Measurements from ENCODE around the gene TMEM37.

TMEM37 gene

DNA sequence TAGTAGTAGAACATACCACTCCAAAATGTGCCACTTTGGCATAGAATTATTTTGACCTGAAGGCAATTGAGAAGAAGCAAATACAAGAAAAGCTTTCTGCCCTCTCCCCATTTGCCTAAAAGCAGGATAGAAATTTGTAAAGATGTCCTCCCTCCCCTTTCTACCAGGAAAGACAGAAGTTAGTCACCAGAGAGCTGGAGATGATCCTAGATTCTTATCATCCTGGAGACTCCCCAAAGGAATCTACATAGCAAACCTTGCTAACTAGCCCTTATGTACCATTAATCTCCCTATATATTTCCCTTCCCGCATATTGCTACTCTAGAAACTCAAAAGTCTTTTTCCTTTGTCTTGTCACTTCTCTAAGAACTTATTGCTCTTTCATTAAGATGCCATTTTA lies 12.6 kb upstream of the TMEM37 start:
- DNase-seq (ENCODE audit: low read depth in 2 of 2), result no peak

DNA sequence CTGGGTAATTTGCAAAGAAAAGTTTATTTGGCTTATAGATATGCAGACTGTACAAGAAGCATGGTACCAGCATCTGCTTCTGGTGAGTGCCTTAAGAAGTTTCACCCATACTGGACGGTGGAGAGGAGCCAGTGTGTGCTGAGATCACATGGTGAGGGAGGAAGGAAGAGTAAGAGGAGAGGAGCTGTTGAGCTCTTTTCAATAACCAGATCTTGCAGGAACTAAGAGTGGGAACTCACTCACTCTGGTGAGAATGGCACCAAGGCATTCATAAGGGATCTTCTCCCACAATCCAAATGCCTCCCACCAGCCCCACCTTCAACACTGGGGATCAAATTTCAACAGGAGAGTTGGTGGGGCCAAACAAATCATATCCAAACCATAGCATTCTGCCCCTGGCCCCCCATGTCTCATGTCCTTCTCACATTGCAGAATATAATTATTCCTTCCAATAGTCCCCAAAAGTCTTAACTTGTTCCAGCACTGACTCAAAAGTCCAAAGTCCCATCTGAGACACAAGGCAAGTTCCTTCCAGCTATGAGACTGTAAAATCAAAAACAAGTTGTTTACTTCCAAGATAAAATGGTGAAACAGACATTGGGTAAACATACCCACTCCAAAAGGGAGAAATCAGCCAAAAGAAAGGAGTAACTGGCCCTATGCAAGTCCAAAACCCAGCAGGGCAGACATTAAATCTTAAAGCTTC lies 11.7 kb upstream of the TMEM37 start:
- no peak for DNase-seq (ENCODE audit: low read depth in 2 of 2)

DNA sequence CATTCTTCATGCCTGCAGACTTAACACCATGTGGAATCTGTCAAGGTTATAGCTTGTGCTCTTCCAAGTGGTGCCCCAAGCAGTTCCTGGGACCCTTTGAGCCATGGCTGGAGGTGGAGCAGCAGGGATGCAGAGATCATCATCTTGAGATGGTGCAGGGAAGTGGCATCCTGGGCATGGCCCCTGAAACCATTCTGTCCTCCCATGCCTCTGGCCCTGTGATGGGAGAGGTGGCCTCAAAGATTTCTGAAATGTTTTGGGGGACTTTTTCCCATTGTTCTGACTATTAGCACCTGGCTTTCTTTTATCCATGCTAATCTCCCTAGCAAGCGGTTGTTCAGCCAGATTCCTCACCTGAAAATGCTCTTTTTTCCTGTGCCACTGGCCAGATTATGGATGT lies 10.3 kb upstream of the TMEM37 start:
- no peak for DNase-seq (ENCODE audit: low read depth in 2 of 2)

DNA sequence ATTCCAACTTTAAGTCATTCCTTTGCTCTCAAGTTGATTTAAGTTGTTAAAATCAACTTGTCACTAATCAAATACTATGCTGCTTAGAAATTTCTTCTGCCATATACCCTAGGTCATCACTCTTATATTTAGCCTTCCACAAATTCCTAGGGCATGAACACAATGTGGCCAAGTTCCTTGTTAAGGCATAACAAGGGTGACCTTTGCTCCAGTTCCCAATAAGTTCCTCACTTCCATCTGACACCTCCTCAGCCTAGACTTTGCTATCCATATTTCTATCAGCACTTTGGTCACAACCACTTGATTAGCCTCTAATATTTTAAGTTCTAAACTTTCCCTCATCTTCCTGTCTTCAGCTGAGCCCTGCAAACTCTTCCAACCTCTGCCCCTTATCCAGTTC lies 9.9 kb upstream of the TMEM37 start:
- DNase-seq (ENCODE audit: low read depth in 2 of 2), result no peak

DNA sequence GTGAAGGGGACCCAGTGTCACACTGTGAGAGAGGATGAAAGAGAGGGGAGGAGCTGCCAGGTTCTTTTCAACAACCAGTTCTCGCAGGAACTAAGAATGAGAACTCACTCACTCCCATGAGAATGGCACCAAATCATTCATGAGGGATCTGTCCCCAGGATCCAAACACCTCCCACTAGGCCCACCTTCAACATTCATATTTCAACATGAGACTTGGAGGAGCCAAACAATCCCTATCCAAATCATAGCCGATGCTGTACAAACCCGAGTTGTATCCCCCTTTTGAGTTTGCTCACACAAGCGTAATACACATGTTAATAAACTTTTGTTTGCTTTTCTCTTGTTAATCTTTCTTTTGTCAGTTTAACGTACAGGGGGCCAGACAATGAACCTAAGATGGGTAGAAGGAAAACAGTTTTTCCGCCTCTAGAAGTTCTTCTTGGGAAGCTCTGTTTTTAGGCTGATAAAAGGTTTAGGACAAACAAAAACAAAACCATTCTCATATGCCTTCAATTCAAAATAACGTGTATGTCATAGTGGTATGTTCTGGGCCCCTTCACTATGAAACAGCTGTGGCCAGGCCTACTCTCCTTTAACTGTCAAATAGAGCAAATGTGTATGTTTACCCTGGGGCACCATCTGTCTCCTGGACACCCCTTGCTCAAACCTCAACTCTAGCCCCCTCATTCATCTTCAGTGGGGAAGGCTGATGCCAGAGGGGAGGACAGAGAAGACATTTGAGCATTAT lies 9.1 kb upstream of the TMEM37 start:
- DNase-seq (ENCODE audit: low read depth in 2 of 2), result no peak

DNA sequence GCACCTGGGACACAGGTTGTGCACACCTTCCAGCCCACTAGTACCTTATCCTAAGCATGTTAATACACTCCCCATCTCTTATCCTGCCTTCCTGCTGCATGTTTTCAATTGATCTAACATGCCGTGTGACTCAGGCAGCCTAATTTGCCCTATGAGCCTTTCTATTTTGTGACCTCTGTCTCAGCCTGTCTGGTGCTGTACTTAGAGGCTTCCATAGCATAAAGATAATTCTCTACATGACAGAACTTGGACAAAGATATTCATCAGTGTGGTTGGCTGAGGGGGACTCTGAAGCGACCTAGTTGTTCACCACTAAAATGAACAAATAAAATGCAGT lies 8.6 kb upstream of the TMEM37 start:
- no peak for DNase-seq (ENCODE audit: low read depth in 2 of 2)

DNA sequence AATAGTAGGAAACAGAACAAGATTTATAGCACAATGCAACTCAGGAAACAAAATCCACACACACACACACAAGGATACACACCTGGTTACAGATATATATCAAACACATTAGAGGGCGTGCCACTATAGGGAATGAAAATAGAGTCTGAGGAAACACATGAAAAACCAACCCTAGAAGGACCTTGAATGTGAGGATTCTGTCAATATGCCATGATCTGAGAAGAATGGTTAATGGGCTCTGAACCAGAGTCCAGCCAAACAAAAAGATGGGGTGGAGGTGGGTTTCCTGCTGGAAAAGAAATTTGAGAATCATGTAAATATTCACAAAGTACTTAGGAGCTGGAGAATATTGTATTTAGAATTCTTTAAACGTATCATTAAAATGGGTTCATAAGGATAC lies 7.8 kb upstream of the TMEM37 start:
- no peak for DNase-seq (ENCODE audit: low read depth in 2 of 2)

DNA sequence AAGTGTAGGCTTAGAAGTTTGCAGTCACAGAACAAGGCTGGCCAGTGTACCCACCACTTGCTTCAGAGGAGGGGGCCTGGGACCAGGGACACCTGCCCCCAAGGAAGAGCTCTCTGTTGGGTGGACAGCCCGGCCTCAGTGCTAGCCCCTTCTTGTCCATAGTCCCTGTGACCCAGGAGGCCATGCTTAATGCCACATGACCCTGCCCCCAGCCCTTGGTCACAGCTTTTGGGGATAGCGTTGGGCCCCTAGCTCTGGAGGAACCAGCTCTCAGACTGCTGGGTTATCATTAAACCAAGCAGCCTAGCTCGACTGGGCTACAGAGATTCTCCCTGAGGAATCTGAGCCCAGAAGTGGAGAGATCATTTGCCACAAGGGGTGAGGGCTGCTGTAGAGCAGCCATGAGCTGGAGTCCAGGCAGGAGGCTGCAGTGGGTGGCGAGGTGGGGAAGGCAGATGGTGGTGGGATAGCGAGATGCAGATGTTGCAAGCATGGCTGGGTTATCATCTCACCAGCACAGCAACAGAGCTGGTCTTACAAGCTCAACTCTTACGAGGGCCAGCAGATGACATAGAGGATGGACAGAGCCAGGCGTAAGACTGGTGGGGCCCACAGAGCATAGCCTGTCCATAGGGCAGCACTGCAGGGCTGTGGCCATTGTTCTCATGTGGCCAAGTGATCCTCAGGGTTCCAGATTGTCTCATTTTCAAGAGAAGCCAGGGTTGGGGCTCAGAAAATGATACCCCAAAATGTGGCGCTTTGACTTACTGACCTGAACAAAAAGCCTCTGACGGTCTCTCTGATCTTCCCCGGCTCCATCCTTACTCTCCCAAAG lies 7.2 kb upstream of the TMEM37 start:
- DNase-seq (ENCODE audit: low read depth in 2 of 2), result no peak

DNA sequence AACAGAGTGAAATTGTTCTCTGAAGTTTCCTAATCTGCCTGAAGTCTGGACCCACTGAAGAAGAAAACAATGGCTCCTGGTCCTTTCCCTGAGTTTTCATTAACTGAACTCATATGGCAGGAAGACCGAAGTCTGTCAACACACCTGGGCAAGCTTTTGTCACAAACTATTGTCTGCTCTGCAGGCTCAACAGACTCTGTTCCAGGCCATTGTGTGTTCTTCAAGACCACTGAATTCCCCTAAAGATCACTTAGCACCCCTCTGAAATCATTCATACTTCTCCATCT lies 6.6 kb upstream of the TMEM37 start:
- DNase-seq (ENCODE audit: low read depth in 2 of 2), result no peak

DNA sequence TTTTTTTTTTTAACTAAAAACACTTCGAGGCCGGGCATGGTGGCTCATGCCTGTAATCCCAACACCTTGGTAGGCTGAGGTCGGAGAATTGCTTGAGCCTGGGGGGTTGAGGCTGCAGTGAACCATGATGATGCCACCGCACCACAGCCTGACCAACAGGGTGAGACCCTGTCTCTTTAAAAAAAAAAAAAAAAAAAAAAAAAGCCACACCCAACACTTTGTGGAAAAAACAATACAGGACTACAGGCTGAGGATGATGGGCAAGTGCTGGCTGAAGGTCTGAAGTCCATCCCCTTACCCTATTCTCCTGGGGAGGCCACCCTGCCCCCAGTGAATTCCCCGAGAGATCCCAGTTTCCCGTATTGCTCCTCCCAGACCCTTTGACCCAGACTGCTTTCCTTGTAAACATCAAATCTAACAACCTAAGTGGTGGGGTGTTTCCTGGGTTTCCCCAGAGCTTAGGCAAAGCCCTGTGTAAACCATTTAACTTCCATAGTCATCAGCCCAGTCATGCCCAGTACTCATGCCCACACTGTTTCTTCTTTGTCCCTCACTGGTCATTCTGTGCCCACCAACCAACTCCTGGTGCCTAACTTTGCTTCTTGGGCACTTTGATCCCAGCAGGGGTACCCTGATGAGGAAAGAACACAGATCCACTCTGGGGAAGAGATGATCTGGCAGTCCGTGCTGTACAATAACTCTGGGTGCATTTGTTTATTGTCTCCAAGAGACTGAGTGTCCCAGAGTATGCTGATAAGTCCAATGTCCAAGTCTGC lies 5.8 kb upstream of the TMEM37 start:
- DNase-seq (ENCODE audit: low read depth in 2 of 2), result no peak

DNA sequence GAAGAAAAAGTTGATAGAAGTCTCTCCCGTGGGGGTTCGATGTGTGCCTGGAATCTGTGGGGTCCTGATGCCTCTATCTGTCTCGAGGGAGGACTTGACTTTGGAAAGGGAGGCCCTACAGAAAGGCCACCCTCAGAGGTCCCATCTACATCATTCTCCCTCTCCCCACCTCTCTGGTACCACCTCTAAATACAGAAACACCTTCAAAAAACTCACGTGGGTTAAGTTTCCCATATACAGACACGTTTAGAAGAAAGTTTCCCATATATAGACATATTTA lies 5.3 kb upstream of the TMEM37 start:
- no peak for DNase-seq (ENCODE audit: low read depth in 2 of 2)

DNA sequence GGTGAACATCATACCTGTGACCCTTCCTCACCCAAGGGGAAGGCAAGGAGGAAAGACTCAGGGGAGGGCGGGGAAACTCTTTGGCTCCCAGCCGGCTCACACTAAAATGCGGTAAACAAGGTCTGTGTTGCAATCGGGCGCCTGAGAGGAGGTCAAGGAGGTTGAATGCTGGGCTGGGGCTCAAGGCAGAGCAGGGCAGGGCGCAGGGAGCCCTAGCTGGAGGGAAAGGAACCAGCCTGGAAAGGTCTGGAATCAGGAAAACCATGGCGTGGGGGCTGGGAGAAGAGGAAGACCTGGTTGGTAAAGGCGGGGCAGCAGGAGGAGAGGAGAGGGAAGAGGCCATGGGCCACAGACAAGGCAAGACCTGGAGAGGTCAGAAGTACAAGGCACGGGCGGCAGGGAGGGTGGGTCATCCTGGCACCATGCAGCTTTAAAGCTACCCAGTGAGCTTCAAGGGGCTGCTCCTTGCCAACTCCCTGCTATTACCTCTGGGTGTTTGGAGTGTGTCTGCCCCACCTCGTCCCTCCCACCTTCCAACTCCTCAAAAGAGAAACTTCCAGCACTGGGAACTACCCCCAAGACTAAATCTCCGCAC lies 4.8 kb upstream of the TMEM37 start:
- DNase-seq (ENCODE audit: low read depth in 2 of 2), result no peak

DNA sequence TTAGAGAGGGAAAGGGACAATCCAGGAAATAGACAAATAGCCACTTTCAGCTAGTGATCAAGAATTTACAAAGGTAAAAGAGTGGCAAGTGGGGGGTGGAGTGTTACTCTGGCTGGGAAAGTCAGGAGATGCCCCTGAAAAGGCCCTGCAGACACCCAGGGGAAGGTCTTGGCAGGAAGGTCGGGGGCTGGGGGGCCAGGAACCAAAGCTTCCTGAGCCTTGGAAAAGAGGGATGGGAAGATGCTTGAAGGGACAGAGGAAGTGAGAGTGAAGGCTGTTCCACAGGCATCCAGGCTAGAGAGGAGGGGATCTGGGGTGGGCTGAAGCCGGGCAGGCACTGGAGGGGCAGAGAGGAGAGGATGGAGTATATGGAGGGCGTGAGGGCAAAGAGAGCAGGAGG lies 3.9 kb upstream of the TMEM37 start:
- DNase-seq (ENCODE audit: low read depth in 2 of 2), result no peak

DNA sequence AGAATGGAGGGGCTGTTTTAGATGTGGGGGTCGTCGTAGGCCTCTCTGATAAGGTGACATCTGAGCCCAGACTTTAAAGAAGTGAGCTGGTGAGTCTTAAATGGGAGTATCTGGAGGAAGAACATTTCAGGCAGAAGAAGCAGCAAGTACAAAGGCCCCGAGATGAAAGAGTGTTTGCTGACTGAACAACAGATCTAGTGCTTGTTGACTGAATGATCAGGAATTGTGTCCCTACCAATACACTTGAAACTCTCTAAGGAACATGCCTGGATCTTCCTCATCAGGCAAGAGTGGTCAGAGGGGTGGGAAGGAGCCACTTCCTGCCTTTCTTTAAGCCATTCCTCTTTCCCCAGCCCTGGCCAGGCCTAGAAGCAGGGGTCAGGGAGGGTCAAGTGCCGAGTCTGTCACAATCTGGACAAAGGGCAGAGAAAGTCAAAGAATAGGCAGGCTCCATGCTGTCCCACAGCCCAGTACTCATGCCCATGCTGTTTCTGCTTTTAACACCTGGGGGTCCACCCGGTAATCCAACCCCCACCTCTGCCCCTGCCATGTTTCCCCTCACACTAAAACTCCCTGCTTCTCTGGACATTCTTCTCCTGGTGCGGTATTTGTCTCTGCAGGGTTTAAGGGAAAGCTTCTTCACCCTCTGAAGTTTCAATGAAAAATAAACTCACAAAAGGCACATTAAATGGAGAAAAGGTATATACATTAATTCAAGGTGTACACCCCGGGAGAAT lies 3.0 kb upstream of the TMEM37 start:
- DNase-seq (ENCODE audit: low read depth in 2 of 2), result no peak

DNA sequence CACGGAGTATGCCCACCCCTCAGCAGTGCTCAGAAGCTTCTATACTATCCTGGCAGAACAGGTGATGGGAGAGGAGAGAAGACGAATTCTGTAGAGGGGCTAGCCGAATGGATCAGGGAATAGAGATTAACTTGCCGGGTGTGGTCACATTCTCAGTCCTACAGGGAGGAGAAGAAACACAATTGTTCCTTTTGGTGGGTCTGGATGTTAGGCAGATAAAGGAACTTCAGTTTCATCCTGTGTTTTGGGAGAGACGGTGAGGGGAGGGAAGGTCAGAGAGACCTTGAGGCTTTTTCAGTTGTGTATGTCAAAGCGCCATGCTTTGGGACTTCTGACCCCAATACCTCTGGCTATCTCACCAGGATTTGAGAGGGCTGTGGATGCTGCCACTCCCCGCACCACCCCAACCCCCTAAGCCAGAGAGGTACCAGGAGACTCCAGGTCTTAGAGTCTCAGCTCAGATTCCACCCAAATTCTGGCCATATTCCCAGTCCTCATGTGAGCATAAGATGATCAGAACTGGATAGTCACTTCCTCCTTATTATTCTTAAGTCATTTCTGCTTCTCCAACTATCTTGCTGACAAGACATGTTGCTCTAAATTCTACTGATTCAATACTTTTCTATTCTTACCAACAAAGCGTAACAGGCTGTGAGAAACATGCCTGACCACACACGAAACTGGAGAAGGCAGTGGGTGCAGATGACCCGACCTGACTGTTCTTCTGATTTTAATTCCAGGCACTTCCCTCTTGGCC lies 2.3 kb upstream of the TMEM37 start:
- DNase-seq (ENCODE audit: low read depth in 2 of 2), result no peak

DNA sequence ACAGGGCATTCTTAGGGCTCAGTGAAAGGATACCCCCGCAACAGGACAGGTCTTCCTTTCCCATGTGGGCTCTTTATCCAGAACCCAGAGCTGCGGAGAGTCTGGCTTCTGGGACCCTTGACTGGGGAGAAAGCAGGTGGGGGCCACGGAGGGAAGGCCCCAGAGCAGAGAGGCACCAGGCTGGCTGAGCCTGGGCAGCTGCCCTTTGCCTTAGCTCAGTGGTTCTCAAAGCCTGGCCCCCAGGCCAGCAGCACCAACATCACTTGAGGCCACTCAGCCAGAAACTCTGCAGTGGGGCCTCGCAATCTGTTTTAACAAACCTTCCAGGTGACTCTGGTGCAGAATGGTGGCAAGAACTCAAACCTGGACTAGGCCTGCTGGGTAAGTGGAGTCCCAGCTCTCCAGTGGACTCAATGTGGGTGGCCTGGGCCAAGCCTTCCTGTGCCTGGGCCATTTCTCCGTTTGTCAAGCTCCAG lies 1.6 kb upstream of the TMEM37 start:
- DNase-seq (ENCODE audit: low read depth in 2 of 2), result no peak

DNA sequence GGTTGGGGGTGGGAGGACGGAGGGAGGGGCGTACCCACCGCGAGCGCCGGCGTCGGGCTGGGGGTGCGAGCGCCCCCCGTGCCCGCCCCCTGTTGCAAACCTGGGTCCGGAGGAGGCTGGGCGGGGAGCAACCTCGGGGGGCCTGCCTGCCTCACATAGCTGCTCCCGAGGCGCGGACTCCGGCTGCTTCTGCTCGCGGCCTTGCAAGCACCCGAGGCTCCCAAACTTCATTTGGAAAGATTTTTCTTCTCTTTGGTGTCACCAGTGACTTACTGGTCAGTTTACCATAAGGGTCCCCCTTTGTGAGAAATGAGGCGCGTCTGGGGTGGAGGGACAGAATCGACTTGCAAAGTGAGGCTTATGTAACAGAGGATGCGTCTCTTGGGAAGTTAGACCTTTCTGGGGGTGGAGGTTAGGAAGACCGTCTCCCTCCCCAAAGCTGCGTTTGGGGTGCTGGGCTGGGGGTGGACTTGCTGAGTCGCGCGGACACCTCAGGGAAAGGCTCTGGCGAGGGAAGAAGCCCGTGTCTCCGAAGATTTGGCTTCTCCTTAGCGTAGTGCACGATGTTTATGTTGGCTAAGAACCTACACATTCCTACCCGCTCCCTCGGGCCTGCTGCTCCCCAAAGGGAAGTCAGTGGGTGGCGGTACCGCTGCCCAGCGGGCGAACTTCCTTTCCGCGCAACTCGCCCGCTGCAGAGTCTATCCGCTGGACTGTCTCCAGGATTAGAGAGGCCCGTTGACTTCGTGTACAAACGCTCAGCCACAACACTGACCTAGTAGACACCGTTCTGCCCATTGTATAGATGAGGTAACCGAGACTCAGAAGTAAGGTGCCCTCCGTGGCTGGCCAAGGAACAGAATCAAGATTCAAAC lies 559 bp downstream of the TMEM37 start:
- DNase-seq (ENCODE audit: low read depth in 2 of 2), result no peak

DNA sequence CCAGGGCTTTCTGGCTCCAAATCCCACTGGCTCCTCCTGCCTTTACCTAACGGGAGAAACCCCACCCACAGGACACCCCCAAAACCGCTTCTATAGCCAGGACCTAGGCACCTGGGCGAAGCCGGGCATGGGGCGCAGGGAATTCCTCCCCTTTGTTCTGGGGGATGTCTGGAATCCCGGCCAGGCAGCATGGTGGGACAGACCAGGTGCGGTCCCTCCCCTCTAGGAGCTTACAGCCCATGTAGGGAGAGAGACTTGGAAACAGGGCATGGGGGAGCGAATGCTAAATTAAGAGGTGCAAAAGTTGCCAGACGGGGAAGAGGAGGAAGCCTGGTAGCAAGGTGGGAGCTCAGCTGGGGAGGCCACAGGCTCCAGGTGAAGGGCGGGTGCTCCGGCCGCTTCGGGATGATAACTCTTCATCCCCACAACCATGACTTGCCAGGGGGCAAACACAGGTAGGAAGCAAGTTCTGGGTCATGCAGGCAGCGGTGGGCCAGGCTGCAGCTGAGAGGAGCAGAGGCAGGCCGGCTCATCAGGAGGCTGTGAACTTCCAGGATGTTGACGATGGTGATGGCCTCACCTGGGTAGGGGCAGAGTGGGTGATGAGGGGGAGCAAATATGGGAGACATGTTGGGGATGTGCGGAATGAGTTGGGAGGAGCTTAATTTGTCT lies 1.3 kb downstream of the TMEM37 start:
- DNase-seq (ENCODE audit: low read depth in 2 of 2), result no peak

Measured in activated CD4-positive, alpha-beta T cell treated with anti-CD3 and anti-CD28 coated beads for 24 hours (primary cell).